RWPE2 (cell line): ENCODE results near the gene TCF12.

Source experiments
- ATAC-seq: fragments of 200-7000 bp; cut with Tn5 transposase; 3 replicates; pipeline ENCODE4 v1.9.1; 2021; ENCODE audit warnings: low read depth
- DNase-seq: peaks from one replicate; pipeline ENCODE4 v3.0.0-alpha.2; 2020; ENCODE audit warnings: low spot score
- H3K27ac ChIP-seq: fragments of 450-650 bp; 2 replicates; pipeline ENCODE4 v1.5.1; 2017; ENCODE audit warnings: mild to moderate bottlenecking; ENCODE audit not compliant: poor library complexity, severe bottlenecking
- H3K27me3 ChIP-seq: fragments of 250-450 bp; sonication (Bioruptor Pico); 2 replicates; pipeline ENCODE4 v1.5.1; 2021; ENCODE audit warnings: mild to moderate bottlenecking, moderate library complexity; ENCODE audit not compliant: insufficient read depth, poor library complexity, severe bottlenecking
- H3K36me3 ChIP-seq: fragments of 250-450 bp; sonication (Bioruptor Pico); 2 replicates; pipeline ENCODE4 v1.5.1; 2020; ENCODE audit warnings: low read depth, mild to moderate bottlenecking, moderate library complexity
- H3K4me1 ChIP-seq: fragments of 250-450 bp; sonication (Bioruptor Pico); 2 replicates; pipeline ENCODE4 v1.5.1; 2021; ENCODE audit warnings: mild to moderate bottlenecking, moderate library complexity; ENCODE audit not compliant: insufficient read depth, poor library complexity, severe bottlenecking
- H3K4me3 ChIP-seq: fragments of 250-450 bp; sonication (Bioruptor Pico); 2 replicates; pipeline ENCODE4 v1.5.1; 2021; ENCODE audit warnings: mild to moderate bottlenecking, moderate library complexity; ENCODE audit not compliant: severe bottlenecking
- H3K9me3 ChIP-seq: fragments of 250-450 bp; sonication (Bioruptor Pico); 2 replicates; pipeline ENCODE4 v1.5.1; 2021; ENCODE audit warnings: mild to moderate bottlenecking, moderate library complexity; ENCODE audit not compliant: severe bottlenecking
- CTCF ChIP-seq: fragments of 450-650 bp; IDR thresholded peaks from one replicate; pipeline ENCODE4 v1.5.1; 2017; ENCODE audit warnings: mild to moderate bottlenecking, moderate library complexity; ENCODE audit not compliant: poor library complexity, severe bottlenecking

The TCF12 gene

GRCh38 chr15:57253500-57253899 is 335.1 kb downstream of the TCF12 start:
- H3K4me1 ChIP-seq = no peaks in the 10 kb centered on the region
- no peak overlapping the region for H3K4me3 ChIP-seq
- no peaks in the 10 kb centered on the region for H3K27me3 ChIP-seq
- peaks cover 39% of the 10 kb centered on the region for H3K36me3 ChIP-seq
- no peak for ATAC-seq
- H3K9me3 ChIP-seq = no peaks in the 10 kb centered on the region
- no peak for TF ChIP-seq CTCF
- no peak for DNase-seq
- H3K27ac ChIP-seq = no peak overlapping the region

GRCh38 chr15:57255751-57256341 is 337.4 kb downstream of the TCF12 start:
- H3K9me3 ChIP-seq = no peaks in the 10 kb centered on the region
- H3K4me3 ChIP-seq = no peak overlapping the region
- no peak overlapping the region for H3K27ac ChIP-seq
- DNase-seq = no peak
- no peaks in the 10 kb centered on the region for H3K4me1 ChIP-seq
- no peak for TF ChIP-seq CTCF
- peaks cover 28% of the 10 kb centered on the region for H3K36me3 ChIP-seq
- ATAC-seq = no peak
- no peaks in the 10 kb centered on the region for H3K27me3 ChIP-seq

- TF ChIP-seq CTCF = no peak
- DNase-seq = no peak
- H3K9me3 ChIP-seq = no peaks in the 10 kb centered on the region
- H3K4me1 ChIP-seq = no peaks in the 10 kb centered on the region
- no peaks in the 10 kb centered on the region for H3K27me3 ChIP-seq
- H3K4me3 ChIP-seq = no peak overlapping the region
- H3K27ac ChIP-seq = no peak overlapping the region
- no peak for ATAC-seq
- peaks cover 24% of the 10 kb centered on the region for H3K36me3 ChIP-seq
Measured at GRCh38 chr15:57256939-57257338, 338.5 kb downstream of the TCF12 start.

- Histone ChIP-seq H3K27ac (no peak overlapping the region), H3K36me3 (peaks cover 29% of the 10 kb centered on the region), H3K27me3 (no peaks in the 10 kb centered on the region), H3K9me3 (no peaks in the 10 kb centered on the region), H3K4me1 (no peaks in the 10 kb centered on the region), H3K4me3 (no peak overlapping the region)
- ATAC-seq (no peak), DNase-seq (no peak)
- TF ChIP-seq CTCF = no peak
Measured at GRCh38 chr15:57259568-57260040, 341.2 kb downstream of the TCF12 start.

- H3K36me3 ChIP-seq = peaks cover 37% of the 10 kb centered on the region
- H3K27me3 ChIP-seq = no peaks in the 10 kb centered on the region
- ATAC-seq (no peak), DNase-seq (no peak)
- H3K4me3 ChIP-seq = no peak overlapping the region
- TF ChIP-seq CTCF = no peak
- no peak overlapping the region for H3K27ac ChIP-seq
- no peaks in the 10 kb centered on the region for H3K4me1 ChIP-seq
- H3K9me3 ChIP-seq = no peaks in the 10 kb centered on the region
Measured at GRCh38 chr15:57263520-57263919, 345.1 kb downstream of the TCF12 start.
